GM23338 (cell line): ENCODE measurements around the gene ARHGAP10. TPM values are rescaled to one million over a fixed set of nuclear protein-coding genes. Genes with fewer than 3 reads are reported as not detected.

Source experiments
- ATAC-seq: fragments of 200-7000 bp; cut with Tn5 transposase; 3 replicates; pipeline ENCODE4 v1.9.1; 2020
- DNase-seq: peaks from one replicate; pipeline ENCODE4 v3.0.0-alpha.2; 2015; ENCODE audit warnings: low spot score
- H2AFZ ChIP-seq: fragments of 200-600 bp; sonication (generic); 2 replicates; pipeline ENCODE4 v1.8.0; 2016; ENCODE audit warnings: antibody characterized with exemption, mild to moderate bottlenecking, moderate library complexity
- H3F3A ChIP-seq: fragments of 200-600 bp; sonication (generic); replicated peaks from 2 replicates; pipeline ENCODE4 v1.8.0; 2017; ENCODE audit warnings: antibody characterized with exemption, mixed run types, low read depth
- H3K27ac ChIP-seq: fragments of 200-600 bp; sonication (generic); 2 replicates; pipeline ENCODE4 v1.6.1; 2016; ENCODE audit warnings: low read depth
- H3K27me3 ChIP-seq: fragments of 200-600 bp; sonication (generic); 2 replicates; pipeline ENCODE4 v1.8.0; 2016; ENCODE audit warnings: mild to moderate bottlenecking, mixed run types, moderate library complexity; ENCODE audit not compliant: insufficient read depth
- H3K36me3 ChIP-seq: fragments of 200-600 bp; sonication (generic); 2 replicates; pipeline ENCODE4 v1.8.0; 2016; ENCODE audit warnings: mild to moderate bottlenecking; ENCODE audit not compliant: insufficient read depth
- H3K4me1 ChIP-seq: fragments of 200-600 bp; sonication (generic); 2 replicates; pipeline ENCODE4 v1.8.0; 2016; ENCODE audit warnings: mild to moderate bottlenecking, moderate library complexity; ENCODE audit not compliant: insufficient read depth
- H3K4me2 ChIP-seq: fragments of 200-600 bp; sonication (generic); 2 replicates; pipeline ENCODE4 v1.7.1; 2017; ENCODE audit warnings: mixed run types
- H3K4me3 ChIP-seq: fragments of 200-600 bp; sonication (generic); 2 replicates; pipeline ENCODE4 v1.6.1; 2016; ENCODE audit warnings: mixed run types
- H3K79me2 ChIP-seq: fragments of 200-600 bp; sonication (generic); replicated peaks from 2 replicates; pipeline ENCODE4 v1.8.0; 2017; ENCODE audit warnings: mild to moderate bottlenecking; ENCODE audit not compliant: insufficient read depth
- H3K9me2 ChIP-seq: fragments of 200-600 bp; sonication (generic); 2 replicates; pipeline ENCODE4 v1.8.0; 2017; ENCODE audit not compliant: insufficient read depth
- H4K20me1 ChIP-seq: fragments of 200-600 bp; sonication (generic); replicated peaks from 2 replicates; pipeline ENCODE4 v1.8.0; 2017; ENCODE audit warnings: mild to moderate bottlenecking; ENCODE audit not compliant: insufficient read depth
- H3K27ac Mint-ChIP-seq: 2 replicates; pipeline ENCODE4 v1.8.0; 2020; ENCODE audit warnings: inconsistent platforms, mild to moderate bottlenecking, moderate library complexity, mixed read lengths
- H3K27me3 Mint-ChIP-seq: 3 replicates; pipeline ENCODE4 v1.8.0; 2022; ENCODE audit warnings: low read depth, mild to moderate bottlenecking, moderate library complexity, mixed read lengths, inconsistent platforms; ENCODE audit not compliant: insufficient read depth, poor library complexity
- H3K36me3 Mint-ChIP-seq: 3 replicates; pipeline ENCODE4 v1.8.0; 2021; ENCODE audit warnings: low read depth, mild to moderate bottlenecking, inconsistent platforms, moderate library complexity, mixed read lengths
- H3K4me1 Mint-ChIP-seq: 3 replicates; pipeline ENCODE4 v1.8.0; 2020; ENCODE audit warnings: mild to moderate bottlenecking, inconsistent platforms, mixed read lengths
- H3K4me3 Mint-ChIP-seq: 3 replicates; pipeline ENCODE4 v1.8.0; 2021; ENCODE audit warnings: moderate library complexity, mild to moderate bottlenecking, inconsistent platforms, mixed read lengths
- H3K9me3 Mint-ChIP-seq: 3 replicates; pipeline ENCODE4 v1.8.0; 2020; ENCODE audit warnings: moderate library complexity, mild to moderate bottlenecking, inconsistent platforms, mixed read lengths
- CREB1 ChIP-seq: fragments of 250-450 bp; sonication (Bioruptor Pico); IDR thresholded peaks from 2 replicates; pipeline ENCODE4 v1.5.0; 2020; ENCODE audit warnings: low read depth, mild to moderate bottlenecking, moderate library complexity
- CTCF ChIP-seq, 2 experiments: fragments of 200-600 bp in 1 of 2; sonication (generic) in 1 of 2; conservative IDR thresholded peaks; 2 replicates each; pipeline versions ENCODE4 v1.5.1 to v1.6.1; 2016 to 2017; ENCODE audit warnings: antibody characterized with exemption in 2 of 2, low read depth in 2 of 2, mild to moderate bottlenecking in 2 of 2, moderate library complexity in 1 of 2
- ETS1 ChIP-seq: IDR thresholded peaks from 2 replicates; pipeline ENCODE4 v1.6.1; 2016; ENCODE audit warnings: antibody characterized with exemption
- JUNB ChIP-seq: IDR thresholded peaks from one replicate; pipeline ENCODE4 v1.6.1; 2016; ENCODE audit warnings: antibody characterized with exemption; ENCODE audit not compliant: unreplicated experiment
- ZNF331 ChIP-seq: fragments of 250-450 bp; sonication (Bioruptor Pico); IDR thresholded peaks from 2 replicates; pipeline ENCODE4 v1.5.0; 2020; ENCODE audit warnings: low read depth, mild to moderate bottlenecking, moderate library complexity
- polyA plus RNA-seq: library from polyadenylated mRNA; unstranded; fragments of >200 nt; fragmentation: Nextera tagmentation; extraction: Ambion mirVana; gene quantifications from 2 replicates; pipeline ENCODE4 v1.2.1, GENCODE V29; 2016
- total RNA-seq: library from RNA; depleted of rRNA; stranded (reverse); fragments of >200 nt; shearing (Covaris generic); gene quantifications from 2 replicates; pipeline ENCODE4 v1.2.3, GENCODE V29; 2014

ARHGAP10 gene
- total and polyA plus RNA-seq, 2 experiments from 2014 or later: 5.1 to 6.3 TPM

DNA sequence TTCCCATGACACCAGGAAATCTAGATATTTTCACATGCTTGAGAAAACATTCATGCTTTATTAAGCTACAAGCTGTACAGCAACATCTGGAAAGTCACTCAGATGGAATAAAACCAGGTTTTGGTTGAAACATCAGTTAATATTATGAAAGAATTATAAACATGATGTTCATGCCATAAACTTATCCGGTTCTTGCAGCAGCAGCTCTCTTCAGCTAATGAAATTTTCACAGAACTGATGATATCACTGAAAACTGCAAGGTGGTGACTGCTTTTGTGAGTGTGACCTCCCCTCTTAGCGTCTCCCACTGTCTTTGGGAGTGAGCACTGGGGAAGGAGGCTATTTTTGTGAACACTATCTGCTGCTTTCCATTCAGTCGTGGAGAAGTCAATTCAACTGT, 56.9 kb downstream of the ARHGAP10 start (continued):
- TF ChIP-seq CTCF (conservative IDR thresholded peaks at IDR 0.05; ENCODE audit: low read depth in 2 of 2) (no peak), ZNF331 (CRISPR knock-in tag) (no peak)

GRCh38 chr4:147789596-147789995, 57.7 kb downstream of the ARHGAP10 start:
- Histone ChIP-seq H3K36me3 (no peaks in the 10 kb centered on the region), H3K4me2 (no peak overlapping the region), H3K27ac (no peak overlapping the region), H3K4me1 (peaks cover 7% of the 10 kb centered on the region; the same call in 1 of the 2 replicates), H3K27me3 (no peaks in the 10 kb centered on the region), H2AFZ (no peak overlapping the region), H4K20me1 (no peaks in the 10 kb centered on the region), H3K79me2 (no peaks in the 10 kb centered on the region), H3K9me2 (no peaks in the 10 kb centered on the region), H3F3A (0 out of 2 replicates have a peak, but pooled peaks cover 3% of the 10 kb centered on the region), H3K4me3 (no peak overlapping the region)
- Mint-ChIP-seq H3K27ac (no peak overlapping the region), H3K4me3 (no peak overlapping the region), H3K9me3 (no peaks in the 10 kb centered on the region), H3K27me3 (no peaks in the 10 kb centered on the region), H3K36me3 (no peaks in the 10 kb centered on the region), H3K4me1 (peaks cover 22% of the 10 kb centered on the region; the same call in 2 of the 3 replicates)
- TF ChIP-seq CREB1: no peak
- DNase-seq (no peak), ATAC-seq (no peak)

DNA sequence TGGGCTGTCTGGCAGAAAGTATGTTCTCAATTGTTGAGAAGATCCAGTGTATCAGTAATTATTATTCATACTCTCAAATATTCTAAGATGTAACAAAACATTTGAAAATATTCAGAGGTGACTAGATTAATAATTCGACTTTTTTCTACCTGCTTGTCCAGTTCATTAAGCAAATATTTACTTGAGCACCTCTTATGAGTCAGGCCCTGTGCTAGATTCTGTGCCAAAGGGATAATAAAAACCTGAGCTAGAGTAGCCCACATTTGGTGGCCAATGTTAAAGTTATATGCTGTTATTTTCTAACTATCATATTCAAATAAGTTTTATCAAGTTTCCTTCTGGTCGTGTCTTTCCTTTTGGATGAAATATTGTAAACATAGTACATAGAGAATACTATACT, 58.5 kb downstream of the ARHGAP10 start:
- Histone ChIP-seq H3F3A (no peaks in the 10 kb centered on the region), H3K4me2 (no peak overlapping the region)
- ATAC-seq: no peak

More for the DNA sequence above, 58.5 kb downstream of the ARHGAP10 start:
- Histone ChIP-seq H3K27ac (no peak overlapping the region), H4K20me1 (no peaks in the 10 kb centered on the region), H2AFZ (no peak overlapping the region), H3K4me1 (peaks cover 7% of the 10 kb centered on the region; the same call in 1 of the 2 replicates), H3K27me3 (no peaks in the 10 kb centered on the region), H3K4me3 (no peak overlapping the region), H3K79me2 (no peaks in the 10 kb centered on the region), H3K36me3 (no peaks in the 10 kb centered on the region), H3K9me2 (no peaks in the 10 kb centered on the region)
- Mint-ChIP-seq H3K27ac (no peak overlapping the region), H3K36me3 (no peaks in the 10 kb centered on the region), H3K27me3 (peaks cover 2% of the 10 kb centered on the region), H3K9me3 (no peaks in the 10 kb centered on the region), H3K4me3 (no peak overlapping the region), H3K4me1 (peaks cover 22% of the 10 kb centered on the region; the same call in 2 of the 3 replicates)
- no peak for TF ChIP-seq CTCF (conservative IDR thresholded peaks at IDR 0.05; ENCODE audit: low read depth in 2 of 2)
- TF ChIP-seq JUNB: no peak
- TF ChIP-seq ETS1: no peak
- TF ChIP-seq ZNF331 (CRISPR knock-in tag): no peak
- DNase-seq: no peak
